Measurements from ENCODE around the gene KSR1. TPM values are rescaled to one million over a fixed set of nuclear protein-coding genes. Genes with fewer than 3 reads are reported as not detected.

The KSR1 gene
- total and polyA plus RNA-seq, 2 of the 8 experiments (the other 6 are each of a cell fraction or from before 2014, with no cell fraction given) = 14.1 to 34.7 TPM

DNA sequence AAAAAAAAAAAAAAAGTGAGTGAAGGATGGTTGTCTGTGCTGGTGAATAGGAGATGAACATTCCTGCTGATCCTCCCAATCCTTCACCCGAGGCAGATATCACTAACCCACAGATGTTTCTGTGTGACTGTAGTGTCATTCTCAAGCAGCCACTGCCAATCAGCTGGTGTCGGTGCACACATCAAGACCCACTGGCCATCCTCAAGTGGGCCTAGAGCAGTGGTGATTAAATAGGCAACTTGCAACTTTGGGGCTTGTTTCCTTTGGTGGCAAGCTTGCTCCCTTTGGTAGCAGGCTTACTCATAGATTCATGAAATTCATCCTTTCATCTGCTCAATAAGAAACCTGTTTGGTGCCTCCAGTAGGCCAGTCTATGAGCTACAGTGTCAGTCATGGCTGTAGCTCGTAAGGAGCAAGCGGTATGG is 123.7 kb downstream of the KSR1 start:
- Histone ChIP-seq H2BK15ac (ENCODE audit: low read length) (no peak overlapping the region), H3K56ac (replicated peaks; ENCODE audit: insufficient read length, low read depth, low read length) (no peak overlapping the region), H3K79me2 (ENCODE audit: control insufficient read depth in 1 of 2, insufficient read depth in 2 of 2, low read length in 2 of 2) (peaks cover 0 to 12% of the 10 kb centered on the region in 2 experiments; a peak in 1 of 4 replicates), H4K91ac (replicated peaks; ENCODE audit: insufficient read length, low read length) (no peak overlapping the region), H2BK120ac (replicated peaks; ENCODE audit: low read depth, low read length) (no peak overlapping the region), H2BK12ac (ENCODE audit: low read depth, low read length) (no peak overlapping the region), H3K4ac (replicated peaks; ENCODE audit: insufficient read length, low read depth, low read length) (no peak overlapping the region), H3K18ac (ENCODE audit: extremely low read depth, low read length) (no peak overlapping the region), H3K79me1 (ENCODE audit: low read depth, low read length) (no peaks in the 10 kb centered on the region), H3K27me3 (replicated peaks in 1 of 4; ENCODE audit: control insufficient read depth in 3 of 4, extremely low read depth in 1 of 4, insufficient read depth in 3 of 4, low read length in 3 of 4) (no peaks in the 10 kb centered on the region), H3K27ac (ENCODE audit: low read depth, low read length) (no peak overlapping the region), H3K4me3 (ENCODE audit: extremely low read depth in 1 of 4, insufficient read depth in 2 of 4, low read depth in 3 of 4, low read length in 4 of 4) (no peak overlapping the region), H3K4me2 (ENCODE audit: insufficient read depth in 1 of 2, low read depth in 2 of 2, low read length in 2 of 2) (no peak overlapping the region), H3K9me3 (ENCODE audit: insufficient read depth in 2 of 2, low read depth in 1 of 2, low read length in 1 of 2) (no peaks in the 10 kb centered on the region), H2BK5ac (ENCODE audit: low read depth, low read length) (no peak overlapping the region), H3K36me3 (ENCODE audit: control insufficient read depth in 2 of 4, insufficient read depth in 4 of 4, low read length in 3 of 4) (no peaks in the 10 kb centered on the region; a peak in 2 of 8 replicates), H2AFZ (ENCODE audit: low read length) (no peak overlapping the region), H3K23ac (ENCODE audit: insufficient read length) (no peak overlapping the region), H2BK20ac (ENCODE audit: low read length) (no peak overlapping the region), H3K14ac (ENCODE audit: insufficient read length) (no peak overlapping the region), H2AK5ac (ENCODE audit: low read depth, low read length) (no peak overlapping the region), H3K4me1 (replicated peaks in 1 of 4; ENCODE audit: control insufficient read depth in 3 of 4, insufficient read depth in 4 of 4, low read length in 3 of 4) (peaks cover 0 to 7% (median 3%) of the 10 kb centered on the region in 4 experiments; a peak in 4 of 7 replicates), H3K23me2 (ENCODE audit: low read depth, low read length) (no peaks in the 10 kb centered on the region), H4K5ac (ENCODE audit: insufficient read length, low read depth, low read length) (no peak overlapping the region), H3K9ac (replicated peaks in 1 of 4; ENCODE audit: extremely low read depth in 1 of 4, low read depth in 3 of 4, low read length in 3 of 4) (no peak overlapping the region), H4K8ac (ENCODE audit: extremely low read depth, insufficient read depth, low read length) (no peak overlapping the region), H4K20me1 (replicated peaks in 1 of 2; ENCODE audit: control insufficient read depth in 1 of 2, insufficient read depth in 2 of 2, low read length in 2 of 2) (peaks cover 0 to 4% of the 10 kb centered on the region in 2 experiments)
- DNase-seq (ENCODE audit: low read depth in 1 of 2, low spot score in 2 of 2) (no peak), FAIRE-seq (no peak)
- POLR2A ChIA-PET (ENCODE audit: partially characterized antibody) = interaction anchor here (0.7 kb wide), 1 partner anchor 8 kb away, joined by 3 read pairs; no protein-coding TSS in a partner anchor
- 98% methylated on average over 4 of the region's 4 CpGs; no CpG with 5 or more reads in 1 of the 2 experiments for WGBS, 2 experiments (ENCODE audit: extremely low coverage in 1 of 2, insufficient coverage in 1 of 2, insufficient read length in 1 of 2, insufficient replicate concordance in 2 of 2, low coverage in 1 of 2, low lambda C conversion rate in 2 of 2, missing lambda C conversion rate in 1 of 2)
- CTCF ChIA-PET (ENCODE audit: partially characterized antibody) = interaction anchor here (0.5 to 6.8 kb wide), 15 partner anchors 9 to 438 kb away, joined by 3 to 55 read pairs (median 5); partner anchors contain the start of gene KSR1
- TF ChIP-seq E2F6 (IDR thresholded peaks at IDR 0.05) (no peak), TEAD4 (IDR thresholded peaks at IDR 0.05; ENCODE audit: low read depth, low read length) (no peak), NRF1 (IDR thresholded peaks at IDR 0.05; ENCODE audit: low read depth, low read length) (no peak), BCL11A (IDR thresholded peaks at IDR 0.05; ENCODE audit: low read depth in 2 of 2, low read length in 2 of 2) (no peak), KDM1A (IDR thresholded peaks at IDR 0.05; ENCODE audit: borderline replicate concordance, low read length) (no peak), CTBP2 (IDR thresholded peaks at IDR 0.05; ENCODE audit: borderline replicate concordance, insufficient read depth, insufficient read length, low read length) (no peak), BACH1 (IDR thresholded peaks at IDR 0.05; ENCODE audit: low read length) (no peak), SIN3A (conservative IDR thresholded peaks at IDR 0.05 in 1 of 2, IDR thresholded peaks at IDR 0.05 in 1 of 2; ENCODE audit: low read depth in 1 of 2, low read length in 2 of 2) (no peak), NANOG (IDR thresholded peaks at IDR 0.05; ENCODE audit: insufficient read depth, low read depth, low read length, poor library complexity, severe bottlenecking) (no peak), TAF7 (optimal IDR thresholded peaks at IDR 0.05; ENCODE audit: borderline replicate concordance, low read depth, low read length) (no peak)
- TF ChIP-seq, protein P1, sequence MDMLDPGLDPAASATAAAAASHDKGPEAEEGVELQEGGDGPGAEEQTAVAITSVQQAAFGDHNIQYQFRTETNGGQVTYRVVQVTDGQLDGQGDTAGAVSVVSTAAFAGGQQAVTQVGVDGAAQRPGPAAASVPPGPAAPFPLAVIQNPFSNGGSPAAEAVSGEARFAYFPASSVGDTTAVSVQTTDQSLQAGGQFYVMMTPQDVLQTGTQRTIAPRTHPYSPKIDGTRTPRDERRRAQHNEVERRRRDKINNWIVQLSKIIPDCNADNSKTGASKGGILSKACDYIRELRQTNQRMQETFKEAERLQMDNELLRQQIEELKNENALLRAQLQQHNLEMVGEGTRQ (IDR thresholded peaks at IDR 0.05; ENCODE audit: low read length) = no peak

Data from H1 (cell line).